HG02973 (cell line): Measurements from ENCODE around the gene IFNAR1.
"Not testable (repeated sequence)": the region's sequence is repeated elsewhere in the genome, so short reads cannot be mapped to it uniquely, and the experiment has no call there.

Experiments
- ATAC-seq: cut with Tn5 transposase; IDR thresholded peaks from one replicate; pipeline ENCODE4 v1.9.1; 2021; ENCODE audit warnings: moderate library complexity; ENCODE audit not compliant: unreplicated experiment

IFNAR1 gene

DNA sequence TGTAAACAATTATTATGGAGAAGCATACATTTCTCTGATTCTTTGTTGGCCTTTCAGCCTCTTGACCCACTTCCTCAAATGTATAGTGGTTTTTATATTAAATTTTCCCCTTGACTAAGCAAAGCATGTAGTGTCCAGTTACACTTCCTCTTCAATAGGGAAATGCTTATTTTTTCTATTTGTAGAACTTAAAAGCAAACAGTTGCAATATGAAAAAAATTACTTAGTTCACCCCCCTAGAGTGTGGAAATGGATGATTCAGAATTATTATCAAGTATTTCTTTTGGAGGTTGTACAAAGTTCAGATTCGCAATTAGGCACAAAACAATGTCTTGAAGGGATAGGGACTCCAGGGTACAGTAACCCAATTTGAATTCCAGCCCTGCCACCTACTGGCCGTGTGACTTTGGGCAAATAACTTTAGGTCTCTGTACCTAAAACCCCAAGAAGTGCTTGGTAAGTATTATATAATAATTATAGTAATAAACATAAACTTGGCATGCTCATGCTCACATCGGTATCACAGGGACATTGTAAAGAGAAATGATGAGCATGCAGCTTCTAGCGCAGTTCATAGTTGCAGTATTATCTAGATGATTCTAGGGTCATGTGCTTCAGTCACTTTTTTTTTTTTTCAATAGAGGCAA, 49.8 kb downstream of the IFNAR1 start:
- ATAC-seq, result no peak

DNA sequence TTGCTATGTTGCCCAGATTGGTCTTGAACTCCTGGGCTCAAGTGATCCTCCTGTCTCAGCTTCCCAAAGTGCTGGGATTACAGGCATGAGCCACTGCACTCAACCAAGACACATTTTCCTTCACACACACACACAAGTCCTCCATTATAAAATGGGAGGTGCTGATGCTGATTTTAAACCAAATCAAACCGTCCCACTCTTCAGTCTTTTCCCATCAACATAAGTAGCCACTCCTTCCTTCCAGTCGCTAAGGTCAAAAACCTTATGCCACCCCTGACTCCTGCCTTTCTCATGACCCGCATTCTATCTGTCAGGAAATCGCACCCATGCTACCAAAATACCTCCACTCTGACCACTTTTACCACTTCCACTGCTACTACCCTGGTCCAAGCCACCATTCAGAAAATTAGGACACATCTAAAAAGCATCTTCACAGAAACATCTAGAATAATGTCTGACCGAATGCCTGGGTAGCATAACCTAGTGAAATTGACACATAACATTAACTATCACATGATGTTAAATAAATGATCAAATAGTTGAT, 50.4 kb downstream of the IFNAR1 start:
- no peak for ATAC-seq

DNA sequence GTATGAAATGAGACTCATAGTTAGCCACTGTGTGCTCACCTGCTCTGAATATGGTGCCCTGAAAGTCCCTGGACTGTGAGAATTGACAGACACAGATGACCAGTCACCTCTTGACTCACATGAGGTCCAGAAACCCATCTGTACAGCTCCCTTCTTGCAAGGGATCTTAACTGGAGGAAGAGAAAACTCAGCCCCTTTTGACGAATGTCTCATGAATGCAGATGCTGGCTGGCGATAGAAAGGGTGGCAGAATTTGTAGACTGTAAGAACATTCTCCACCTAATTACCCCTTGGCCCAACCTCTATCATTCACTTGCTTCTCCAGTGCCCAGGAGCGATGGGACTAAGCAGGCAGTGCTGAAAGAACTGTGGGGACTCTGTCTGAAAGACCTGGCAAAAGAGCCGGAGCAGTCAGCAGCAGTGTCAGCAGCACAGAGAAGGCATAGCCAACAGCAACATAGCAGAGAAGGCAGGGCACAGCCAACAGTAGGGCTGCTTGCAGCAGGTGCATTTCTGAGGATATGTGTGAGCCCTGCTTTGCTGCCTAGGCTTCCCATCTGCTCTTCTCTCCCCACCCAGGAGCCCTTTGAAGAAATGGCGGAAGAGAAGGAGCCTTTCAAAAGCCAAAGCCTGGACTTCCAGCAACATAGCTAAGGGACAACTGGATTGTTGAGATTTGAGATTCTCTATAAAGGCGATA, 52.6 kb downstream of the IFNAR1 start:
- no peak for ATAC-seq

DNA sequence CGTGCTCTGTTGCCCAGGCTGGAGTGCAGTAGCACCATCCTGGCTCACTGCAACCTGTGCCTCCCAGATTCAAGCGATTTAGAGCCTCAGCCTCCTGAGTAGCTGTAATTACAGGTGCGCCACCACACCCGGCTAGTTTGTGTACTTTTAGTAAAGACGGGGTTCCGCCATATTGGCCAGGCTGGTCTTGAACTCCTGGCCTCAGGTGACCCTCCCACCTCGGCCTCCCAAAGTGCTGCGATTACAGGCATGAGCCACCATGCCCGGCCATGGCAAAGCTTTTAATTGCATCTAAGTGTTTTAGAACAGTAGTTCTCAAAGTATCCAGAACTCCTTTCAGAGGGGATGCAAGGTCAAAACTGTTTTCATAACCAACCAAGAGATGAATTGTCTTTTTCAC, 53.3 kb downstream of the IFNAR1 start:
- no peak for ATAC-seq

DNA sequence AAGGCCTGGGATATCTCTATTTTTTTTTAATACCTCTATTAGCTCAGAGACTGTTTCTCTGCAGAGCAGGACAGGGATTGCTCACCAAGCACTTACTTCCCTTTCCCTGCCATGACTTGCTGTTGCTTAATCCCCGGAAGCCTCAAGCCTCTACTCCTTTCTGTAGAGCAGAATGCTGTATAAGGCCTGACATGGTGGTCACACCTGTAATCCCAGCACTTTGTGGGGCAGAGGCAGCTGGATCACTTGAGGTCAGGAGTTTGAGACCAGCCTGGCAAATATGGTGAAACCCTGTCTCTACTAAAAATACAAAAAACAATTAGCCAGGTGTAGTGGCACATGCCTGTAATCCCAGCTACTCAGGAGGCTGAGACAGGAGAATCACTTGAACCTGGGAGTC, 55.2 kb downstream of the IFNAR1 start:
- not testable (repeated sequence) for ATAC-seq

DNA sequence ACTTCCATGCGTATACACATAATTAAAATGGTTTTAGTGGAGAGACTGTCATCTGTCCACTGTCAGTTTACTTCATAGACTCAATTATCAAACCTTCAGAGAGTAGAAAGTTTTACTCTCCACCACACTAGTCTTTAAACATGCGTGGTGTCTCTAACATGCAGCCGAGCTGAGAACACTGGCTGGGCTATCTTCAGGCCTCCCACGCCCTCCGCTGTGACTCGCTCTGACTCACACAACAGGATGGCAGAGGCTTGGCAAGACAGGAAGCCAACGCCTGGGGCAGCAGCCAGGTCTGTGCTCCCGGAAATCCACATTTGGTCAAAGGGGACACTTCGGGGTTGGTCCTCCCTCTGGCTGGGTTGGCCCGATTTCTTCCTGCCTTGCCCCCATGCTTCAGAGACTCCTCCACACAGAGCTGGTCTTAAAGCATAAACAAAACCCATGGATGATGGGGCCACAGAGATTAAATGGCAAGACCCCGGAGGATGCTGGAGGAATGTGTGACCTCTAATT, 55.8 kb downstream of the IFNAR1 start:
- peak; percentile 55 for ATAC-seq

DNA sequence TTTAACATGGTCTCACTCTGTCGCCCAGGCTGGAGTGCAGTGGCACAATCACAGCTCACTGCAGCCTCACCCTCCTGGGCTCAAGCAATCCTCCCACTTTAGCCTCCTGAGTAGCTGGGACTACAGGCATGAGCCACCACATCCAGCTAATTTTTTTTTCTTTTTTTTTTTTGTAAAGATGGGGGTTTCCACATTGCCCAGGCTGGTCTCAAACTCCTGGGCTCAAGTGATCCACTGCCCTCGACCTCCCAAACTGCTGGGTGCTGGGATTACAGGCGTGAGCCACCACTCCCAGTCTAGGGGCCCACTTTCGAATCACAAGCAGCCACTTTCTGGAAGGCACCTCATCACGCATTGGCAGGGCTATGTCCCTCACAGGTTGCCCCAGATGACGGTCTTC, 56.6 kb downstream of the IFNAR1 start:
- ATAC-seq, result not testable (repeated sequence)

DNA sequence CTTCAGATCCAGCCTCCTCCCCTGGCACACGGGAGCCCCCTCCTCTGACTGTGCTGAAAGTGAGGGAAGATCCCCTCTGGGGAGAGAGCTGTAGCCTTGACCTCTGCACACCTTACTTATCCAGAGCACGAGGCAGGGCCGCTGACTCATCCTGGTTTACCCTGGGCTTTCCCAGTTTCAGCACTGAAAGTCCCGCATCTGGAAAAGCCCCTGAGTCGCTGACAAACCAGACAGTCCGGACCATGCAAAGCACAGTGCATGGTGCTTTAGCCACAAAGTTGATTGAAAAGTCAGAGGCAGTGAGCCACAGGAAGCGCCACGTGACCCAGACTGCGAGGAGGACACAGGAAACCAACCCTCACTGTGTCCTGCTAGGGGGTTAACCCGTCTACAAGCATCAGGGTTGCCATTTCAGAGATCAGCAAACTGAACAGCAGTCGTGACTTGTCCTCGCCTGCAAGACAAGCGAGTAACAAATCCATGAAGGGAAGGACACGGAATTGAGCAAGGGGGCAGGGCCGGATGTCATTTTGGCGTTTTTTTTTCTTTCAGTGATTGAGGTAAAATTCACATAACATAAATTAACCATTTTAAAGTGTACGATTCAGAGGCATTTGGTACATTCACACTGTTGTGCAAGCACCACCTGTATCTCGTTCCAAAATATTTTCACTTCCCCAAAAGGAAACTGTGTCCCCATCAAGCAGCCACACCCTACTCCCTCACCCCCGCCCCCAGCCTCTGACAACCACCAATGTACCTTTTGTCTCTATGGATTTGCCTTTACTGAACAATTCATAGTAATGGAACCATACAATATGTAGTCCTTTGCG, 58.5 kb downstream of the IFNAR1 start:
- peak; percentile 68 for ATAC-seq

DNA sequence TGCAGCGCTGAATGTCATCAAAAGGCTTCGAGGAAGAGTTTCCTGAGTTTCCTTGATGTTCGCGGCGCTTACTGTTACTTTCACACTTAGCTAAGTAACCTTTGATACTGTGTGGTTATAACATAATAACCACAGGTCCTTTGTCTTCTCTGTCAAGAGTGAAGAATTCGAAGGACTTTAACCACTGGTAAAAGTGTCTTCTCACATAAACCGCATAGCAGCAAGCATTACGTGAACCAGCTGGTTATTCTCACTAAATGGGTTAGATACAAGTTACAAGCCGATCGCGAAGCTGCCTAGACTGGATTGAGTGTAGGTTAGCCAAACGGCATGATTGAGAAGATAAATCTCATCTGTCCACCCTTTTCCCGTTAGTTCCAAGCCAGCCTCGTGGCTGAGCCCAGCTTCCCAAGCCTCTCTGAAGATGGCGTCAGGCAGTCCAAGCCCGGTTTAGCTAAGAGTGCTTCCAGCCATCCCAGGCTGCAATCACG, 60.1 kb downstream of the IFNAR1 start:
- no peak for ATAC-seq

DNA sequence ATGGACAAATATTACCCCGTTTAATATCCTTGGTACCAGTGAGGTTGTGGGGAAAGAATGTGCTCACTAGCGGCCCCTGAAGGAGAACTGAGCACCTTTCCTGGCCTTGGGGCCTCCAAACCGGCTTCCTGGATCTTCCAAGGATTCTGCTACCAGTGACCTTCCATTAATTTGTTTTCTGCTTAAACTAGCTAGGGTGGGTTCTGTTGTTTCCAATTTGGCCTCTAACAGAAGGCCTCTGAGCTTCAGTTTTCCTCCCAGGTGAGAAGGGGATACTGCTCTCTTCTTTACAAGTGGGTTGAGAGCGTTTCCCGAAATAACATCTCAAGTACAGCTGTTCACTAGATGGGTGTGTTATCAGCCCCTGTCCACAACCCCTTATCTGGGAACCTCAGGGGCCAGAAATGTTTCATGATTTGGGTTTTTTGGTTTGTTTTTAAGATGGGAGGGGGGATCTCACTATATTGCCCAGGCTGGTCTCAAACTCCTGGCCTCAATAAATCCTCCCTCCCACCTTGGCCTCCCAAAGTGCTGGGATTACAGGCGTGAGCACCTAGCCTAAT, 61.5 kb downstream of the IFNAR1 start:
- ATAC-seq, result no peak

DNA sequence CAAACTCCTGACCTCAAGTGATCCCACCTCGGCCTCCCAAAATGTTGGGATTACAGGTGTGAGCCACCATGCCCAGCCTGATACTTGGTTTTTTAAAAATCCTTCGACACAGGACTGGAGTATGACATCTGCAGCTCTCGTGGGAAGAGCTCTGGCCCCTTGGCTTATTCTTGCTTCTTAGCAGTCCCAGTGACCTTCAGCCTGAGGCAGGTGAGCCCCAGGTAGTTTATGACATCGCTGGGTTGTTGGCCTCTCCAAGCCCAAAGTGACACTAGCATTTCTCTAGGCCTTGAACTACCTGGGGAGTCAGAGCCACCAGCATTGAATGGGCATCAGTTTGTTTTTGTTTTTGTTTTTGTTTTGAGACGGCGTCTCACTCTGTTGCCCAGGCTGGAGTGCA, 62.5 kb downstream of the IFNAR1 start:
- no peak for ATAC-seq

DNA sequence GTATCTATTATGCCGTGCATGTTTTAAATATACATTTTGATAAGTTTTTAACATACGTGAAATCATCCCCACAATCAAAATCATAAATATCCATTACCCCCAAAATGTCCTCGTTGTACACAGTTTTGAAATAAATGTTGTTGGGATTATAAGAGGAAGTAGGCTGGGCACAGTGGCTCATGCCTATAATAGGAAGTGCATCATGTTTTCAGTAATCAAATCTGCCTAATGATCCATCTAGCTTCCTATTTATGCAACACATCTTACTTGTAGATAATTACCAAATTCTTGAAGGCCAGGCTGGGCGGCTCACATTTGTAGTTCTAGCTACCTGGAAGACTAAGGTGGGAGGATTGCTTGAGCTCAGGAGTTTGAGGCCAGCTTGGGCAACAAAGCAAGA, 63.4 kb downstream of the IFNAR1 start:
- no peak for ATAC-seq

DNA sequence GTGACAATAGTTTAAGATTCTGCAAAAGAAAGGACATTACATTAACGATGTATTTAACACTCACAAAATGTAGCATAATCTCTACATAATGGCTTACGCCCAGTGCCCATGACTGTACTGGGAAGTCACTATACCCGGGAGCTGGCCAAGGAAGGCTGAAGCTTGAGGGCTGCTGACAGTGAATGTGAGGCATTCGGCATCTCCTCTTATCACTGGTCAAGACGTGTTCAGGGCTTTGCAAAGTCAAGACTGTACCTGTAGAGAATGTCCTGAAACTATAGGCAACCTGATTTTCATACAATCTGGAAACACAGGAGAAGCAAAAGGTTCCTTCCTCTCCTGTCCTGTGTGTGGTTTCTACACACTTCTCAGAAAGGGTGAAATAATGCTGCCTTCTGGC, 65.7 kb downstream of the IFNAR1 start:
- no peak for ATAC-seq

DNA sequence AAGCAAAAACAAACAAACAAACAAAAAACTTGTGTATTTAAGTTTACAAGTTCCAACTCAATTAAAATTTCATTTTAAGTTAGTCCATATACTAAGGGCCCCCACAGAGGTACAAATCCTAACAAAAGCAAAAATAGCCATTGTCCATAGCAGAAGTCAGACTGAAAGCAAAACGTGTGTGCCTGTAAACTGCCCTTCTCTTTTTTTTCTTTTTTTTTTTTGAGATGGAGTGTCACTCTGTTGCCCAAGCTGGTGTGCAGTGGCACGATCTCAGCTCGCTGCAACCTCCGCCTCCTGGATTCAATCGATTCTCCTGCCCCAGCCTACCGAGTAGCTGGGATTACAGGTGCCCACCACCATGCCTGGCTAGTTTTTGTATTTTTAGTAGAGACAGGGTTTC, 66.9 kb downstream of the IFNAR1 start:
- ATAC-seq, result no peak

DNA sequence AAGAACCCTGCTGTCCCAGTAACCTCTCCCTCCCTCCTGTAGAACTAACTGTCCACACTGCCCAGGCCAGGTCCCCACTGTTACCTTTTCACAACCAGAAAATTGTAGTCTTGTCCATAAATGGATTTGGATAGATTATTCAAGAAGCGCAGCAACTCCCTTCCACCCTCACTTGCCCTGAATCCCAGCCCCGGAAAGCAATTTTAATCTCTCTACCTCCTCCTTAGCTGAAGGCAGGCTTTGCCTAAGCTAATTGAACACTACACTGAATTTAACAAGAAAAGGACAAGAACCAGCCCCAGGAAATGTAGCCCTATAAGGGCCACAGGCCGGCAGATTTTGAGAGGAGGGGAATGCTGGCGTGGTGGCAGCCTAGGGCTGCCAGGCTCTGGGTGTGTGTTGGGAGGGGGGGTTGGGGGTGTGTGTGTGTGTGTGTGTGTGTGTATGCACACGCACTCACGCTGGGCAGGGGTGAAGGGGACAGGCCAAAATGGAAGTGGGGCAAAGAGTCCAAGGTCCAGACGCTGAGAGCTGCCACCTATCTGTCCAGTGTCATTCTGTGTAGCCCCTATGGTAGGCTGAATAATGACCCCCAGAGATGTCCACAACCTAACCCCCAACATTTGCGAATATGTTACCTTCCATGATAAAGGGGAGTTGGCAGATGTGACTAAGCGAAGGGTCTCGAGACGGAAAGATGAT, 67.7 kb downstream of the IFNAR1 start:
- no peak for ATAC-seq

DNA sequence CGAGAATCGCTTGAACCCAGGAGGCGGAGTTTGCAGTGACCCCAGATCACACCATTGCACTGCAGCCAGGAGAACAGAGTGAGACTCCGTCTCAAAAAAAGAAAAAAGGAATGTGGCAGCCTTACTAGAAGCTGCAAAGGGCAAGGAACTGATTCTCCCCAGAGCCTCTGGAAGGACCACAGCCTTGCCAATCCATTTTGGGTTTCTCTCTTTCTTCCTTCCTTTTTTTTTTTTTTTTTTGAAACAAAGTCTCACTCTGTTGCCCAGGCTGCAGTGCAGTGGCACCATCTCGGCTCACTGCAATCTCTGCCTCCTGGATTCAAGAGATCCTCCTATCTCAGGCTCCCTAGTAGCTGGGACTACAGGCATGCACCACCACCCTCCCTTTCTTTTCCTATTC, 68.6 kb downstream of the IFNAR1 start:
- ATAC-seq, result no peak

DNA sequence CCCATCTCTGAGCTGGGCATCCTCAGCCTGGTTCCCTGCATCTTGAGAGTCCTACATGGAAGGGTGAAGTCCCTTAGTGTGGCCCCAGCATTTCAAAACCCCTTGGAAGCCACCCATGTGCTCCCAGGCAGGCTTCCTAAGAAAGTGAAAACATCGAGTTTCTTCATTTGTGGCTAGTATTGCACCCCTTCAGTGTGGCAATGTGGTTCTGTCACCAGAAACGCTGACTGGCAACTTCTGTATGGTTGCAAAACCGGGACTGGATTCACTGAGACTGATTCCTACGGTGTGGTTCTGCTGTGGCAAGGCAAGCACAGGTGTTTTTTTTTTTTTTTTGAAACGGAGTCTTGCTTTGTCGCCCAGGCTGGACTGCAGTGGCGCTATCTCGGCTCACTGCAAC, 69.5 kb downstream of the IFNAR1 start:
- no peak for ATAC-seq

DNA sequence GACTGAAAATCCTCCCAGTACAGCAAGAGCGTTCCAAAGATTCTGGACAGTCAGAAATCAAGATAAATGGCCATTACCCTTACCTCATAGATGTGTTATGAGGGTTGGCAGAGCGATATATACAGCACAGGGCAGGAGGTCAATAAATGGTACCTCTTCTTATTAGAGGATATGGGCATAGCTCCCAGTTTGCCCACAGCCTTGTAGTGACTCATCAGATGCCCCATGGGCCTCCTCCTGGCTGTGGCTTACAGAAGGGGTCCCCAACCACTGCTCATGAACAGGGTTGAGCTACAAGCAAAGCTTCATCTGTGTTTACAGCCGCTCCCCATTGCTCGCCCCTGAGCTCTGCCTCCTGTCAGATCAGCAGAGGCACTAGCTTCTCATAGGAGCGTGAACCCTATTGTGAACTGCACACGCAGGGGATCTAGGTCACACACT, 71.1 kb downstream of the IFNAR1 start:
- no peak for ATAC-seq

DNA sequence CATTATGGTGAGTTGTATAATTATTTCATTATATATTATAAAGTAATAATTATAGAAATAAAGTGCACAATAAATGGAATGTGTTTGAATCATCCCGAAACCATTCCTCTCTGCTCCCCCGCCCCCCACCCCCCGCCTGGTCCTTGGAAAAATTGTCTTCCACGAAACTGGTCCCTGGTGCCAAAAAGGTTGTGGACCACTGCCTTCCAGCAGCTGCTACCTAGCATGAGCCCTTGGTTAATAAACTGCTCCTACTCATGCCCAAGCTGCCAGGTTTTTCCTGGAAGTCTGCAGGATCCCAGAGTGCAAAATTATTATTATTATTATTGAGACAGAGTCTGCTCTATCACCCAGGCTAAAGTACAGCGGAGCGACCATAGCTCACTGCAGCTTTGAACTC, 71.7 kb downstream of the IFNAR1 start:
- ATAC-seq, result no peak

DNA sequence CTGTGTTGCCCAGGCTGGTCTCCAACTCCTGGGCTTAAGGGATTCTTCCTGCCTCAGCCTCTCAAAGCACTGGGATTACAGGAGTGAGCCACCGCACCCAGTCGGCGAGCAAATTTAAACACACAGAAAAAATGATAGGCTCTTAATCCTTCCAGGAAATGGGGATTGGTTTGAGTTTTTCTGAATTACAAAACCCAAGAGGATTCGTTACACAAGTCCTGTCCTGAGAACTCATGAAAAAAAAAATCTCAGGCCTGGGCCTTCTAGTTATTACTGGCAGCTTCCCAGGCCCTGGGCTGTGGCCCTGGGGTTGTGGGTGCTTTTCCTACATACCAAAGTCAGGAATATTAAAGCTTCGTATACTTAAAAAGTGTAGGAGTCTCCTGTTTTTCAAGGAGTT, 72.2 kb downstream of the IFNAR1 start:
- no peak for ATAC-seq
